ENCODE measurements around the gene WFS1.

The WFS1 gene

DNA sequence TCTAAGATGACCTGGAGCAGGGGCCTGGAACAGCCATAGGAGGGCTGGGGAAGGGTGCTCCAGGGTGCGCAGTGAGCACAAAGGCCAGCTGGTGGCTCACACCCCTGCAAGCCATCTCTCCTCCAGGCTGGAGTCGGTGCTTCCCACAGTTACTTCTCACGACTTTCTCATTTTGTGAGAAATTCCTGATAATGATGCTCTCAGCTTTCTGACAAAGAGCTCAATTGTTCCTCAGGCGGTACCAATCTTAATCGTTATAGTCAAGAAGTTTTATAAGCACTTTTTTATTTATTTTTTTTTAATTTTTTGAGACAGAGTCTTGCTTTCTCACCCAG, 11.7 kb upstream of the WFS1 start:
- DNase-seq (ENCODE audit: low read depth in 4 of 4, low spot score in 1 of 4): no peak

DNA sequence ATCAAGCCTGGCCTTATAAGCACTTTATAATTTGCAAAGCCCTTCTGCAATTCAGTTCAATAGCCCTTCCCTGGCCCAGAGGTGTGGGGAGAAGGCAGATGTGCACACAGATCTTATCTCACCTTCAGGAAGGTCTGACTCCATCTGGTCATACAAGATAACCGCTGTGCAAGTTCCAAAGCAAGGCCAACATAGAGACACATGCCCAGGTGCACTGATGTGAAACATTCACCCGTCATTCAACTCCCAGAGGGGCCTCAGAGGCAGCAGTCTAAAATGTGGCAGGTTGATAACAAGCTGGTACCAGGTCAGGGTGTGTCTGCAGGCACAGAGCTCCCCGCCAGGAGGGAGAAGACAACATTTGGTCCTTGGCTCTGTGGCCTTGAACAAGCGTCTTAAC, 10.9 kb upstream of the WFS1 start:
- DNase-seq (ENCODE audit: low read depth in 4 of 4, low spot score in 1 of 4): no peak

DNA sequence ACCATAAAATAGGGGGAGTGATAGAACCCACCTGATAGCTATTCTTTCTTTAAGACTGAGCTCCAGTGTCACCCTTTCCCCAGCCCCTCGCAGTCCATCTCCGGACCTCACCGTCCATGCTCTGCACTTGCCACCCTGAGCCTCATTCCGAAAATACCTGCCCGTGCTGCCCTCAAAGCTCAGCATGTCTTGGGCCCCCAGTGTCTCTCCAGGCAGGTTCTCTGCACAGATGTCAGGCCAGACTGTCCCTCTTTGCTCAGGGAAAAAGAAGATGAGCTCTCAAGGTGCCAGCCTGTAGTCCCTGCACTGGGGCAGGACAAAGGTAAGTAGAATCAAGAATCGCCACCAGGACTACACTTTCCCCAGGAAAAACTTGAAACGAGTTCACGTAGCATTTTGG, 9.8 kb upstream of the WFS1 start:
- DNase-seq (ENCODE audit: low read depth in 4 of 4, low spot score in 1 of 4): no peak

DNA sequence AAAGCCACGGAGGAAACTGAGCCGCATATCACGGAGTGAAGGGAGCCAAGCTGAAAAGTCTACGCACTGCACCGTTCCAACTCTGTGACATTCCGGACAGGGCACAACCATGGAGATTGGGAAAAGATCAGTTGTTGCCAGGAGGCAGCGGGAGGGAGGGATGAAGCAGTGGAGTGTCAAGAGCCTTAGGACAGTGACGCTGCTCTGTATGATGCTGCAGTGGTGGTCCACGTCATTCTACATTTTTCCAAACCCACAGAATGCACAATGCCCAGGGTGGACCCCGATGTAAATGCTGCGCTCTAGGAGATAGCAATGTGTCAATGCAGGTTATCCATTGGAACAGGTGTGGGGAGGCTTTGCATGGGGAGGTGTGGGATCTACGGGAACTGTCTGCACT, 7.5 kb upstream of the WFS1 start:
- no peak for DNase-seq (ENCODE audit: low read depth in 4 of 4, low spot score in 1 of 4)

DNA sequence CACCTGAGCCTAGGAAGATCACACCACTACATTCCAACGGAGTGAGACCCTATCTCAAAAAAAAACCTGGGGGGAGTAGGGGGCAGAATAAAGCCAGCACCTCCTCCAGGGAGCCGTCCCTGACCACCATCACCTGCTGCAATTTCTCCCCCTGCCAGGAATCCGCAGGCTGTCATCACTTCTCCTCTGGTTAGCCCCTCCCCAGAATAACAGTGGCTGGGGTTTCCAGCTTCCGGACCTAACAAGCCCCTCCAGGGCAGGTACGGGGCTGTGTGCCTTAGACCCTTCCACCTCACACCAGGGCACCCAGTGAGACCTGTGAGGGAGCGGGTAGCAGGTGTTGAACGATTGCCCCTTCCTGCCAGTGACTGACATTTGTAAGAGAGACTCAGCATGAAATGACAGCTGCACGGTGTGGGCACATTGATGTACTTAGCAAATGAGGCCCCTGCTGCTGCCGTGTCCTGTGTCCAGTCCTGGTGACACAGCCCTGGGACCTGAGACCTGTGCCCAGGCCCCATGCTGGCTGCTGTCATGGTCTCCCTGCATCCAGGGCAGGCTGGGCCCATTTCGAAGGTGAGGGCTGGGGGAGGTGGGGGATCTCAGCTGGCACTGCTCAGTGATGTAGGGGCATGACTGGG, 6.7 kb upstream of the WFS1 start:
- DNase-seq (ENCODE audit: low read depth in 4 of 4, low spot score in 1 of 4): no peak

DNA sequence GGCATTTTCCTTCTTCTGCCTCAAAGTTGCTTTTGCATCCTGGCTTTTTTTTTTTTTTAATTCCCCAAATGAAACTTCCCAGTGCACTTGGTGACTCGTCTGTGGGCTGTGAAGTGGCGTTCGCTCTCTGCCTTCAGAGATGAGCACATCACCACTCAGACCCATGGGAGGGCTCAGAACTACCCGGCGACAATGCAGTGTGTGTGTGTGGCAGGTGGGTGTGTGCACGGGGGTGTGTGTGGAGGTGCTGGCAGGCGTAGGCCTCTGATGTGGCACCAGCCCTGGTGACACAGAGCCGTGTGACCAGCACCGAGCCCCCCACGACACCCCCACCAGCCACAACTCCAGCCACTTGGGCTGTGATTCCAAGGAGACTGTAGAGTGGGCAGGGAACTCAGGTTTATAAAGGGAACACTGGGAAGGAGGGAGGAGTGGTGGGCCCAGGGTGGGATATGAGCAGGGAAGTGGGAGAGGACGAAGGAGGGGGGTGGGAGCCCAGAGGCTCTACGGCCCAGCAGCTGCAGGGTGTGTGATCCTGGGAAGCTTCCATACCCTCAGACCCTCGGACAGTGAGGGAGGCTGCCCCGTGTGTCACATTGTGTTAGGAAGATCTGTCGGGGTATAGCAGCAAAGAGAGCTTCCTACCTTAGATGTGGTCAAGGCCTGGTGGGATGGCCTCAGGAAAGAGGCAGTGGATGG, 6.0 kb upstream of the WFS1 start:
- no peak for DNase-seq (ENCODE audit: low read depth in 4 of 4, low spot score in 1 of 4)

DNA sequence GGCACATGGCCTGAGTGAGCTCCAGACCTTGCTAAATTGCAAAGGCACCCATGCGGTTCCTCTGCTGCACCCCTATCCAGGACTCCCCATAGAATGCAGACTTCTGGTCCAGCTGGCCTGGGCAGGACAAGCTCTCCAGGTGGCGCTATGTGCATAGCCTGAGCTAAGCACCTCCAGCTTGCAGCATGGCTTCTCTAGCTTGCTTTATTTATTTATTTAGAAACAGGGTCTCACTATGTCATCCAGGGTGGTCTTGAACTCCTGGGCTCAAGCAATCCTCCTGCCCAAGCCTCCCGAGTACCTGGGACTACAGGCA, 5.5 kb upstream of the WFS1 start:
- DNase-seq (ENCODE audit: low read depth in 4 of 4, low spot score in 1 of 4): no peak

DNA sequence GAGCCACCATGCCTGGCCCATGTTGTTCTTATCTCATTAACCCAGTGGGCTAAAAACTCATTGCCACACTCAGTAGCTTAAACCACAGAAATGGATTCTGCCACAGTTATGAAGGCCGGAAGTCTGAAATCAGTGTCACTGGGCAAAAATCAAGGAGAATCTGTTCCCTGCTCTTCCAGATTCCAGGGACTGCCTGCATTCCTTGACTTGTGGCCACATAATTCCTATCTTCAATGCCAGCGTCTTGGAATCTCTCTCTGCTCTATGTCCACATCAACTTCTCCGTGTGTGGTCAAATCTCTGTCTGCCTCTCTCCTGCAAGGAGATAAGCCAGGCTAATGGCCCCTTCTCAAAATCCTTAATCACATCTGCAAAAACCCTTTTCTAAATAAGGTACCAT, 4.1 kb upstream of the WFS1 start:
- DNase-seq (ENCODE audit: low read depth in 4 of 4, low spot score in 1 of 4): no peak

DNA sequence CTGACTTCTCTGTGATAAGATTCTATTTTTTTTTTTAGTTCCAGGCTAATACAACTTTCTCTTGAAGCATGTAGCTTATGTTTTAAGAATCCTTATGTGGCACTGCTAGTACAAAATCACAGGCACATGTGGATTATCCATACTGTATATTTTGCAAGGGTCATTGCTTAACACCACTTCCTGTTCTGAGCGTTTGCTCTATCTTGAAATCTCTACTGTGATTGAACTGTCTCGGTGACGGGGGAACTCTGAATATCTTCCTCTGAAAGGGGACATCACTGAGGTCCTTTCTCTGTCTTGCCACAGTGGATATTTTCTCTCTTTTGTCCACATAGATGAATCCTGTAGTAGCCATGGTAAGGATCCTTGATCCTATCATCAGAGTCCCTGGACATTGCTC, 2.1 kb upstream of the WFS1 start:
- DNase-seq (ENCODE audit: low read depth in 4 of 4, low spot score in 1 of 4): no peak

DNA sequence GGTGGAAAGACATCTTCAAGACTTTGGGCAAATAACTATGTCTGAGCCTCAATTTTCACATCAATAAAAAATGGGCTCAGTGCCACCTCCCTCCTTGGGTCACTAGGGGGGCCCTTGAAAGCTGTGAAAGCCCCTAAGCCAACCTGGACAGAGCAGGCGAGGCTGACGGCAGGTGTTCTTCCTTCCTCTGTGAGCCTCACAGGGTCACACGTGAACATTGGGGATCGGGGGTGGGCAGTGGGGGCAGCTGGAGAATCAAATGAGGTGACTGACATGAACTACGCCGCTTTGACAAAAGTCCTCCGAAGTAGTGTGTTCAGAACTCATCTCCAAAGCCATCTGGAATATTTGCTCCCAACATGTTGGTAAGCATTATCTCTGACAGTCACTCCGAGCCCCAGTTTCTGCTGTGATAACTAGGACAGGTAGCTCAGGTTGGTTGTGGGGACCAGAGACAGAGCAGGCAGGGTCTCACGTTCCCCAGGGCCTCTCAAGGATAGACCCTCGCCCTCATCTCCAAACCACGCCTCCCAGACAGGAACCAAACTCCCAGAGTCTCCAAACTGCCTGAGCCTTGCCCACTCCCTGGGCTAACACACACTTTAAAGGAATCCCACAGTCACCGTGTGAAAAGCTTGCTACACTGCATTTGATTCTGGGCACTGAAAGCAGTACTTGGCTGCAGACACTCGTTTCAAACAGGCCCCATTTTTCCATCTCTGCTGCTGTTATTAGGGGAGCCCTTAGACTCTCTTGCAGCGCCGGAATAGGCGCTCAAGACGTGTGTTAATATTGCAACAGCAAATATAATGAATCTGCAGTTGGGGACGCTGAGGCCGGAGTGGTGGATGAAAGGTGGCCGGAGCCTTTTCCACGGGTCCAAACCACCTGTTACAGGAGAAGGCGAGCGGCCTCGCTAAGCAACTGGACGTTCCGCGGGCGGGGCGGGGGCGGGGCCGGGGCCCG, 717 bp upstream of the WFS1 start:
- DNase-seq (ENCODE audit: low read depth in 4 of 4, low spot score in 1 of 4): no peak

DNA sequence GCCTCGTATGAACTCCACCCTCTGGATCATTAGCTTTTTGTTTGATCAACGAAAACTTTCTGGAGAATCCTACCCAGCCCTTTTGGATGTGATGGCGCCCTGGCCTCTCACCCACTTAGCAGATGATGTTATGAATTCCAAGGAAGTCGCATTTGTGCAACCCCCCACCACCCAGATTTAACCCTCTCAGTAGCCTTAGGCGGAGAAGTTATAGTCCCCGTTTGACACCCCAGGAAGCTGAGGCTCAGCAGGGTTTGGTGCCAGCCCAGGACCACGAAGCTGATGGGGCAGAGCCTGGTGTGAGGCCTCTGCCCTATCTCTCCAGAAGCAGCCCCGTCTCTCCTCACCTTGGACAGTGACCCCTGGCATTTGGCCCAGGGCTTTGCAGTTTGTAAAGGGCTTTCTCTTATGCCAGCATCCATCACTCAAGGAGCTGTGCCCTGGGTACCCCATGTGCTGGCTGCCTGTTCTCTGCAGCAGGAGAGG, 1.0 kb downstream of the WFS1 start:
- DNase-seq (ENCODE audit: low read depth in 4 of 4, low spot score in 1 of 4): no peak

DNA sequence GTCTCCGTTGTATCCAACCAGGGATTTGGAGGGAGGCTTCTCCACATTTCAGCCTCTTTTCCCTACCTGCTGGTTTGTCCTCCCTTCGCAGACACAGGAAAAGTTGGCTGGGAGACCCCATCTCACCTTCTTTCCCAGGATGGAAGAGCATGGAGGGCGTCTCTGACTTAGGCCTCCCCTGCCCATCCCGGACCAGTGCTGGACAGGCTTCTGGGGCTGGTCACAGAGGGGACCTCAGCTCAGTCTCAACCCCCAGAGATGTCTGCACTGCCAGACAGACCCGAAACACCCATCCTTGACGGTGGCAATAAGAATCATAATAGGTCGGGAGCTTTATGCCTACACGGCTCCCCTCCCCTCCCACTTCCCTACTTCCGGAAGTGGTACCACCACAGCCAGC, 1.6 kb downstream of the WFS1 start:
- no peak for DNase-seq (ENCODE audit: low read depth in 4 of 4, low spot score in 1 of 4)

DNA sequence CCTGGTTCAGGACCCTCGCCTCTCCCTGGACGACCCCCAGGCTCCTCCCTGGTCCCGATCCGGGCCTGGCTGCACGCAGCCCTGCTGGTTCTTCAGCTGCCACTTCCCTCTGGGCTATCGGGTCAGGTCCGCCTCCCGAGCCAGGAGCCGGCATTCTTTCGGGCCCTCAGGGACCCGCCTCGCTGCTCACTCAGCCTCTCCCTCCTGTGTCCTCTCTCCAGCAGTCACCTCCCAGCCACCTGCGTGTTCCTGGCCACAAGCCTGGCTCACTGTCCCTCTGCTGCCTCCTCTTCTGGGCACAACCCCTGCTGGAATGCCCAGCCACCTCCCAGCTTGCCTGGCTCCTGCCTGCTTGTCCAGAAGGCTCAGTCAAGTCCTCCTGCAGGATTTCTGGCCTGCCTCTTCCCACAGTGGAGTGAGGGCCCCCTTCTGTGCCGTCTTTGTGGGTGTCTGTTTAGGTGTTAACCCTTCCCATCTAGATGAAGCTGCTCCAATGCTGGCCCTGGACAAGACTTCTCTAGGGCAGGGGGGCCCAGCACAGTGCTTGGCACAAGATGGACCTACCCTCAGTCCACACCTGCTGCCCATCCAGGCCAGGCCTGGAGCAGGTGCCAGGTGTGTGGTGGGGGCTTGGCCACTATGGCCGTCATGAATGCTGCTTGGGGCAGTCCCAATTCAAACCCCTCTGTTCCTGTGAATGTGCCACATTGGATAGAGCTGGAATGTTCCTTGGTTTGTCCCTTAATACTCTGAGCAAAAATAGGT, 2.2 kb downstream of the WFS1 start:
- no peak for DNase-seq (ENCODE audit: low read depth in 4 of 4, low spot score in 1 of 4)

DNA sequence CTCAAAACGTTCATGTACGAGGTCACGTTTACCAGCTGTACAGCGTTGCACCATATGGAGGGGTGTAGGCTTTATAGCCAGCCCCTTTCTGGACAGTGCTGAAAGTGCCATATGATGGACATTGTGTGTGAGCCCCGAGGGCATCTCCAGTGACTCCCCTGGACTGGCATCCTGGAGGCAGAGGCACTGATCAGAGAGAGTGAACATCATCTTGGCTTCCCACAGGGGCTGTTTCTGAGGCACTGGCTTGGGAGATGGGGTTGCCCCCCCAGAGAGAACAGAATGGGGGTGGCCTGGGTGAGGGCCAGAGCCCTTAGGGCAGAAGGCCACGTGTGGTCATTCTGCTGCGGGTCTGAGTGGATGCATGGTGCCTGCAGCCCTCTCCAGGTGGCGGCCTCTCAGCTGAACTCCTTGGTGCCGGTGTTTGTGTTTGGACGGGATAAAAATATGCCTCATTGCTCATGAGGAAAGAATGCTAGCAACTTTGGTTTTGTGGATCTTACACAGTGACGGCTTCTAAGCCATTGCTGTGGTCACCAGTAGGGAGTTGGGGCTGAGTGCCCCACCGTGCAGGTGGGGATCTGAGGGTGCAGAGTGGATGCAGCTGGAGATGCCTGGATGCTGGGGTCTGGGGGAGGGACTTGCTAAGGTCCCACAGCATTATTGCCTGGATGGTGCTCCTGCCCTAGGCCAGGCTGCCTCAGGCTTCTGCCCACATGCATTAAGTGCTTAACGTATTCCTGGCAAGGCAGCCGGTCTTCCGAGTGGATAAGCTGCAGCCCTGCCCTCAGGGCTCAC, 3.4 kb downstream of the WFS1 start:
- no peak for DNase-seq (ENCODE audit: low read depth in 4 of 4, low spot score in 1 of 4)

DNA sequence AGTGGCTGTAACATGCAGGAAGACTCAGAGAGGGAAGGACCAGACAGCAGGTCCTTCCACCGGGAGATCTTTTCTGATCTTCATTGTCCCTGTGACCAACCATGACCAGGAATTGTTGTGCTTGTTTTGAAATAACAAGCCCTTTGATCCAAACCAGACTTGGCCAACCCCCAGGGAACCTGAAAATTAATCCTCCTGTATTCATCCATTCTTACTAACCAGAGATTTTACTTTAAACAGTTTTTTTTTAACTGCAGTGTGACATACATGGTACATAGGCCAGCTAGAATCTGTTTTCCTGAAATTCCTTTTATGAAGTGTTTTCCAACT, 4.0 kb downstream of the WFS1 start:
- no peak for DNase-seq (ENCODE audit: low read depth in 4 of 4, low spot score in 1 of 4)

DNA sequence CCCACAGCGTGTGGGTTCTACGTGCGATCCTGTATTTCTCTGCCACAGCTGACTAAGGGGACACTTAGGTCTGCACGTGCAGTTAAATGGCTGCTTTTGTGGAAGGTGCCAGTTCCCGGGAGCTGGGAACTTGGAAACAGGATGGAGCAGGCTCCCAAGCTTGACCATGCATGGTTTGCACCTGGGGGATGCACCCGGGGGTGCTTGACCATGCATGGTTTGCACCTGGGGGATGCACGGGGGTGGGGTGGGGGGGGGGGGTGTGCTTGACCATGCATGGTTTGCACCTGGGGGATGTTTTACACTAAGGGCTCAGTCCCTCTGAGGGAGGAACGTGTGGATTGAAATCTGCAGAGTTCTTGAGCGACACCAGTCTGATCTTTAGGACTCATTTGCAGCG, 5.7 kb downstream of the WFS1 start:
- DNase-seq (ENCODE audit: low read depth in 4 of 4, low spot score in 1 of 4): no peak

DNA sequence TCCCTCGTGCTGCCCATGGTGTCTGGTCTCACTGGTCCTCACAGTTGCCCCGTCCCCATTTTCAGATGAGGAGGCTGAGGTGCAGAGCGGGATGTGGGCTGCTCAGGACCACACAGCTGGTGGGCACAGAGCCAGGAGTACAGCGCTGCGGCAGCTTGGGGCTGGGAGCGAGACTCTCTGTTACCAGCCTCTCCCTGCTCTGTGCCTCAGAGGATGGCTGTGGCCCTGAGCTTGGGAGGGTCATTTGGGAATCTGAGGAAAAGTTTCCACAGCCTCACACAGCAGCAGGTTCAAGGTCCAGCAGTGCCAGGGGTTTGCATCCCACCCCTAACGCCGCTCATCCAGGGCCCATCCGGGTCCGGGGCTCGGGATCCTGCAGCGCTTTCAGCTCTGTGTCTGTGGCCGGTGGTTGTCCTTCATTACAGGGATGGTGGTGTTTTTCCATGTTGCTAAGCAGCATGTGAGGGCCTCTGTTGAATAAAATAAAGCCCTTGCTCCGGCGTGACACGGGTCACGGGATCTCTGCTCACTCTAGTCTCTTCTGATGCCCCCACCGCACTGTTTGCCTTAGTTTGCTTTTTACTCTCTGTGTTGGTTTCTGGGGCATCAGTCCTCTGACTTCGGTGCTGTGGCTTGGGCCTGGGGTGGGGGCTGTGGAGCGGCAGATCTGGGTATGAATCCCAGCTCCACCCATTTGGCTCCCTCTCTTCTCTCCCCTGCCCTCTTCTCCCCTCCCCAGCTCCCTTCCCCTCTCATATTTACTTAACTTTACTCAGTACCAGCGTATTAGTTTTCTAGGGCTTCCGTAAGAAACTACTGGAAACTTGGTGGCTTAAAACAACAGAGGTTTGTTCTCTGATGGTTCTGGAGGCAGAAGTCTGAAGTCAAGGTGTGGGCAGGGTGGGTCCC, 6.5 kb downstream of the WFS1 start:
- DNase-seq (ENCODE audit: low read depth in 4 of 4, low spot score in 1 of 4): no peak

DNA sequence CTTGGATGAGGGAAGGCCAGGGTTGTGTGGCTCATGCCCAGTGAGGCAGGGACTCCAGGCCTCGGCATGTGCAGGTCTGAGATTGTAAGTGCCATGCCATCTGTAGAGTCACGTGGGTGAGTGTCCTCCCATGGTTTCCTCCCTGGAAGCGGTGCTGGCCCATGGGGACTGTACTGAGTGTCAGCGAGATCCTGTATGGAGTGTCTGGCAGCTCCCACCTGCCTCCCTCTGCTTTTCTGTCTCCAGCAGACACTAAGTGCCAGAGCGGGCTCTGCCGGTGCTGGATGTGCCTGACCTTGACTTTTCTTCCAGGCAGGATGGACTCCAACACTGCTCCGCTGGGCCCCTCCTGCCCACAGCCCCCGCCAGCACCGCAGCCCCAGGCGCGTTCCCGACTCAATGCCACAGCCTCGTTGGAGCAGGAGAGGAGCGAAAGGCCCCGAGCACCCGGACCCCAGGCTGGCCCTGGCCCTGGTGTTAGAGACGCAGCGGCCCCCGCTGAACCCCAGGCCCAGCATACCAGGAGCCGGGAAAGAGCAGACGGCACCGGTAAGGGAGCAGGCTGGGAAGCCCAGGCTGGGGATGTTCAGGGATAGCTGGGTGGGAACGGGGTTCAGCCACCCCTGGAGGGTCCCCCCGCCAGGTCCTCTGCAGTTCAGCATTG, 7.6 kb downstream of the WFS1 start:
- DNase-seq (ENCODE audit: low read depth in 4 of 4, low spot score in 1 of 4): no peak
